Ectodermal cell (in vitro differentiated cells): ENCODE results near the gene ABL1.

ENCODE experiments used
- H3K27ac ChIP-seq: 2 replicates; pipeline ENCODE4 v1.7.0; 2013; ENCODE audit warnings: mild to moderate bottlenecking, low read depth, low read length; ENCODE audit not compliant: insufficient read depth, poor library complexity, severe bottlenecking
- H3K27me3 ChIP-seq: 2 replicates; pipeline ENCODE4 v1.7.0; 2013; ENCODE audit warnings: mild to moderate bottlenecking, low read length; ENCODE audit not compliant: insufficient read depth, control insufficient read depth, poor library complexity, severe bottlenecking
- H3K36me3 ChIP-seq: one replicate; pipeline ENCODE4 v1.7.0; 2013; ENCODE audit warnings: low read length; ENCODE audit not compliant: control insufficient read depth, insufficient read depth
- H3K4me1 ChIP-seq: one replicate; pipeline ENCODE4 v1.7.0; 2013; ENCODE audit warnings: low read length; ENCODE audit not compliant: control insufficient read depth, insufficient read depth
- H3K4me3 ChIP-seq: 2 replicates; pipeline ENCODE4 v1.7.0; 2013; ENCODE audit warnings: low read depth, low read length, control low read depth; ENCODE audit not compliant: insufficient read depth
- H3K9me3 ChIP-seq: 2 replicates; pipeline ENCODE4 v1.7.0; 2013; ENCODE audit warnings: mild to moderate bottlenecking, low read length, moderate library complexity; ENCODE audit not compliant: control insufficient read depth
- WGBS, 2 experiments: methylation state at CpG; one replicate each; pipeline ENCODE4 v1.1.7; 2013; ENCODE audit warnings: missing lambda C conversion rate in 2 of 2; 5-methylcytosine and 5-hydroxymethylcytosine counted together

Gene ABL1

DNA sequence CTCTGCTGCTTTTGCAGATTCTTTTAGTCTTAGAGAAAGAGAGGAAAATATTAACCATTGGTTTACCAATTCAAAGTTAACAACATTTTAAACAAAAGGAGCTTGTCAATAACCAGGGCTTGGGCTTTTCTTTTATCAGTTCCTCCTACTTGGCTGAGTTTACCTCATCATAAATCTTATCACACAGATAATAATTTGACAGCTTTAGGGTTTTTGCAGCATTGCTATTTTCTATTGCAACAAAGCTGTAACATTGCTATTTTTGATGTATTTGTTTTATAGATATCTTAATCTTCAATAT, 9.8 kb upstream of the ABL1 start:
- Histone ChIP-seq H3K27me3 (no peaks in the 10 kb centered on the region), H3K27ac (peak overlapping the region; percentile 98), H3K9me3 (no peaks in the 10 kb centered on the region), H3K36me3 (no peaks in the 10 kb centered on the region), H3K4me3 (no peak overlapping the region), H3K4me1 (peaks cover 38% of the 10 kb centered on the region)

GRCh38 chr9:130825809-130826208, 9.2 kb upstream of the ABL1 start:
- Histone ChIP-seq H3K4me3 (no peak overlapping the region), H3K27ac (peak overlapping the region; percentile 98), H3K27me3 (no peaks in the 10 kb centered on the region), H3K9me3 (no peaks in the 10 kb centered on the region), H3K4me1 (peaks cover 38% of the 10 kb centered on the region), H3K36me3 (no peaks in the 10 kb centered on the region)
- WGBS, 2 experiments: 90 to 93% methylated on average over 5 of the region's 5 CpGs

- H3K27me3 ChIP-seq: no peaks in the 10 kb centered on the region
- H3K4me3 ChIP-seq: no peak overlapping the region
- no peaks in the 10 kb centered on the region for H3K36me3 ChIP-seq
- H3K4me1 ChIP-seq: peaks cover 21% of the 10 kb centered on the region
- no peak overlapping the region for H3K27ac ChIP-seq
- H3K9me3 ChIP-seq: no peaks in the 10 kb centered on the region
- WGBS, 2 experiments: 100% methylated on average over 1 of the region's 1 CpG
These were observed 5.3 kb upstream of the ABL1 start for GRCh38 chr9:130829762-130830161.

DNA sequence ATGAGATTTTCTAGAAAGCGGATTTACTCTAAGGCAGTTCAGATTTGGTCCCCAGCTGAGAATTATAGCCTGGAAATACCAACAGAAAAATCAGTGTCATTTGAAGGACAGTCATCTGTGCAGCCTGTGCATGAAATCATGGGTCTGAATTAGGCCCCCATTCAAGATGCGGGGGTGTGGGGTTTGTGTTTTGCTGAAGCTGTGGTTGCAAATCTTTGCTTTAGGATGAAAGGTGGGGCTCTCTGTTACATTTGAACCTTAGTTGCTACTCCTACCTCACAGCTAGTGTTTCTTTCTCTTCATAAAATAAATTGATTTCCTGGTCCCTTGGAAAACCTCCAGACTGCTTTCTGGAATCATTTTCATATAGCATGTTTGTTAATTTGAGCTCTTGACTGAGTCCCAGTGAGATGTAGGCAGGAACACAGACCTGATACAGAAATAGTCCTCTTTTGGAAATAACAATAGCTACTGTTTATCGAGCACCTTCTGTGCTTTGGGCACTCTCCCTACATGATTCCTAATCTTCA, 4.8 kb upstream of the ABL1 start:
- Histone ChIP-seq H3K36me3 (no peaks in the 10 kb centered on the region), H3K27ac (no peak overlapping the region)

DNA sequence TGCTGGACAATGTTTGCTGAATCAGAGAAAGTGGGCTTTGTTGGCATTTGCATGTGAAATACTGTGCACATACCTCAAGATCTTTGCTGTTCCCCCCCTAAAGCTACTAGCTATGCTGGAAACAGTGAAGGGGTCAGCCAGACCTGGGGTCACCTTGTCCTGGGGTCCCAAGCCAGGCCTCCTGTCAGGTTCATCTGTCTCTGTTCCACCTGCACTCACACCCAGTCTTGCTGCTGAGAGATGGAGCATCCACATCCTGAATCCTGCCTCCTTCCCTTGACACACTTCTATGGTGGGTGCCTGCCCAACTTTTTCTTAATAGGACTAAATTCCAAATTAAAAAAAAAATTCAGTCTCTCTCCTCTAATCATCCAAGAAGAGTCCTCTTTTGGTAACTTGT, 4.0 kb upstream of the ABL1 start:
- Histone ChIP-seq H3K27ac (no peak overlapping the region), H3K4me3 (no peak overlapping the region), H3K4me1 (peaks cover 11% of the 10 kb centered on the region), H3K9me3 (no peaks in the 10 kb centered on the region), H3K36me3 (no peaks in the 10 kb centered on the region), H3K27me3 (no peaks in the 10 kb centered on the region)

More for the DNA sequence above, 4.8 kb upstream of the ABL1 start:
- Histone ChIP-seq H3K4me1 (peaks cover 18% of the 10 kb centered on the region), H3K4me3 (no peak overlapping the region), H3K9me3 (no peaks in the 10 kb centered on the region), H3K27me3 (no peaks in the 10 kb centered on the region)
- WGBS, 2 experiments: 94% methylated on average over 3 of the region's 3 CpGs

DNA sequence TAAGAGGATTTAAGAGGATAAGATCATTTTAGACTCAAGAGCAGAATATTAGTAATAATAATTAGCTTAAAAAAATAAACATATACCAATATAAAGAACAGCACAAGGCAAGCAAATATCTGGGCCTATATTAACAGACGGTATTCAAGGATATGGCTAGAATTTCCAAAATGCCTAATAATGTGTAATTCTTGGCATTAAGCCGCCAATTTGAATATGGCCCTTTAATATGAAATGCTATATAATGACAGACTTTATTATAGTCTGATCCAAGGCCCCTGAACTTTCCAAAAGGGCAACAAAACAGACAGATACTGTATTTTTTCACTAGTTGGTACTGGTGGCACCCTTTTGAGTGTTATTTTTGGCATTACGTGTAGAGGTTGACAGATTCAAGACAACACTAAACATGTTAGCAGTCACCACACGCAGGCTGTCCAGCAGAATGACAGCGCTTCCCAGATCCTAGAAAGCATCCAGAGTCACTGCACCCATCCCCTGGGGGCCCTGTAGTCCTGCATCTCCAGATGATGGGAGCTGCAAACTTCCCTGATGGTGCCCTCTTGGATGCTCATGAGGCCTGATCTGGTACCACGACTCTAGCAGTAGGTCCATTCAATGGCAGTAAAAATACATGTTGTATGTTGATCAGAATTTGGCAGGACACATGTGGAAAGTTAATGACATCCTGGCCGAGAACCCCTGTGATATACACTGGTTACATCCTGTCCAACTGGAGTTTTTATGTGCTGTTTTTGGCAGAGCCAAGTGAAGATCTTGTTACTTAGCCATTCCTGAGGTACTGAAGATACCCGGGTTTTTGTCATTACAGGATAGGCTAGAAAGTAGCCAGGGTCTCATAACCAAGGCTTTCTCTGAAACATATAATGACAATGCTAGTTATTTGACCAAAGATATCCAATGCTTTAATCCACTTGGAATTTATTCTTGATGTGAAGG, 1.7 kb upstream of the ABL1 start:
- H3K27ac ChIP-seq: no peak overlapping the region
- no peaks in the 10 kb centered on the region for H3K27me3 ChIP-seq
- H3K4me1 ChIP-seq: peaks cover 19% of the 10 kb centered on the region
- no peak overlapping the region for H3K4me3 ChIP-seq
- H3K9me3 ChIP-seq: no peaks in the 10 kb centered on the region
- WGBS, 2 experiments: 95 to 96% methylated on average over 8 of the region's 8 CpGs
- H3K36me3 ChIP-seq: no peaks in the 10 kb centered on the region

GRCh38 chr9:130835441-130836298, 616 bp downstream of the ABL1 start:
- WGBS, 2 experiments: 0% methylated on average over 43 of the region's 44 CpGs
- H3K27ac ChIP-seq: peak overlapping the region; percentile 79
- H3K36me3 ChIP-seq: no peaks in the 10 kb centered on the region
- H3K4me1 ChIP-seq: peaks cover 23% of the 10 kb centered on the region
- H3K4me3 ChIP-seq: peak overlapping the region; percentile 58
- H3K27me3 ChIP-seq: no peaks in the 10 kb centered on the region
- H3K9me3 ChIP-seq: no peaks in the 10 kb centered on the region

- Histone ChIP-seq H3K9me3 (no peaks in the 10 kb centered on the region), H3K4me3 (peak overlapping the region; percentile 58), H3K27ac (peak overlapping the region; percentile 58), H3K27me3 (no peaks in the 10 kb centered on the region), H3K4me1 (peaks cover 27% of the 10 kb centered on the region), H3K36me3 (no peaks in the 10 kb centered on the region)
- whole genome bisulfite sequencing, 2 experiments: 48 to 61% methylated on average over 5 of the region's 5 CpGs
These were observed 2.0 kb downstream of the ABL1 start for GRCh38 chr9:130837002-130837511.

GRCh38 chr9:130837643-130838042, 2.6 kb downstream of the ABL1 start:
- H3K9me3 ChIP-seq: no peaks in the 10 kb centered on the region
- 62 to 80% methylated on average over 4 of the region's 4 CpGs for WGBS, 2 experiments
- no peaks in the 10 kb centered on the region for H3K27me3 ChIP-seq
- H3K4me3 ChIP-seq: peak overlapping the region; percentile 58
- peaks cover 32% of the 10 kb centered on the region for H3K4me1 ChIP-seq
- no peak overlapping the region for H3K27ac ChIP-seq
- H3K36me3 ChIP-seq: no peaks in the 10 kb centered on the region
